Ovary (tissue), 9 donors: ENCODE data around the gene SOD1. TPM values are rescaled to one million over a fixed set of nuclear protein-coding genes. Genes with fewer than 3 reads are reported as not detected.
"Not testable (repeated sequence)": the region's sequence is repeated elsewhere in the genome, so short reads cannot be mapped to it uniquely, and the experiment has no call there.

Source experiments
- DNase-seq, 5 donors: peaks; one replicate each; pipeline ENCODE4 v3.0.0-alpha.2; 2019 to 2020
- H3K27ac ChIP-seq, 2 donors: fragments of 200-600 bp; one replicate each; pipeline versions ENCODE4 v1.5.1 to v1.8.0; 2019 to 2022
- H3K27me3 ChIP-seq: fragments of 200-600 bp; one replicate; pipeline ENCODE4 v1.8.0; 2022
- H3K36me3 ChIP-seq: fragments of 200-600 bp; sonication (generic); one replicate; pipeline ENCODE4 v1.5.1; 2019
- H3K4me1 ChIP-seq: one replicate; pipeline ENCODE4 v1.8.1; 2013; ENCODE audit warnings: mild to moderate bottlenecking, moderate library complexity; ENCODE audit not compliant: insufficient read depth
- H3K4me3 ChIP-seq: fragments of 200-600 bp; sonication (generic); one replicate; pipeline ENCODE4 v1.5.1; 2017
- H3K9me3 ChIP-seq, 2 donors: fragments of 200-600 bp in 1 of 2; sonication (generic) in 1 of 2; one replicate each; pipeline versions ENCODE4 v1.5.1 to v1.8.1; 2013 to 2019; ENCODE audit warnings: mild to moderate bottlenecking in 1 of 2, moderate library complexity in 1 of 2
- EP300 ChIP-seq: sonication (generic); formaldehyde crosslinking; IDR thresholded peaks from one replicate; pipeline ENCODE4 v1.6.1; 2017; ENCODE audit warnings: antibody characterized with exemption
- POLR2A ChIP-seq: fragments of 450-650 bp; IDR thresholded peaks from one replicate; pipeline ENCODE4 v1.6.1; 2017; ENCODE audit warnings: antibody characterized with exemption, mild to moderate bottlenecking, moderate library complexity
- WGBS, 3 donors: extraction: QIAGEN DNeasy Blood & Tissue Kit in 1 of 3; methylation state at CpG; one replicate each; pipeline versions ENCODE4 v1.1.5 to v1.1.7; 2013 to 2017; 5-methylcytosine and 5-hydroxymethylcytosine counted together
- intact Hi-C, 4 donors: fragments of 100-400 bp; cut with DNase I; formaldehyde crosslinking; loops; one replicate each; pipeline versions ENCODE4 v1.11.0 to v1.15.1; 2022 to 2023
- polyA plus RNA-seq, 2 donors: library from polyadenylated mRNA; stranded (reverse); fragments of 200-250 nt in 1 of 2; fragments of 350-450 nt in 1 of 2; fragmentation: Illumina TruSeq in 1 of 2; extraction: RNeasy Lipid Tissue Mini Kit (QIAGEN cat#74804) in 1 of 2; gene quantifications; one replicate each; pipeline ENCODE4 v1.2.3, GENCODE V29; 2013 to 2014
- total RNA-seq, 7 donors: library from RNA; depleted of rRNA in 2 of 7; stranded (reverse); fragments of >200 nt in 2 of 7; fragmentation: NEBNext Ultra II Directional in 3 of 7; extraction: Animal tissue kit (Norgen Biotek cat#: 25700) in 3 of 7; gene quantifications; one replicate each; pipeline versions ENCODE4 v1.1.0 to v1.2.4, GENCODE V29; 2016 to 2023
- TF ChIP-seq, protein P1 (sequence below), 3 donors: fragments of 450-650 bp in 2 of 3; fragments of 200-600 bp in 1 of 3; IDR thresholded peaks; one replicate each; pipeline versions ENCODE4 v1.5.1 to v1.8.0; 2016 to 2022; ENCODE audit warnings: antibody characterized with exemption in 3 of 3, mild to moderate bottlenecking in 1 of 3
- donor health status: DM: no; HTN: no; CAD: no; lungs with moderate emphysema.
- donor health status: DM: no; HTN: no; CAD: no.
- donor health status: Bipolar disorder and iron deficiency.
- donor health status: DM: yes; HTN: yes; CAD: no.
- donor health status: DM: no; HTN: no; CAD: no.
- donor health status: DM: yes; HTN: yes; CAD: no.

Gene SOD1
- total and polyA plus RNA-seq, 9 donors = 175 to 451 (median 240) TPM

DNA sequence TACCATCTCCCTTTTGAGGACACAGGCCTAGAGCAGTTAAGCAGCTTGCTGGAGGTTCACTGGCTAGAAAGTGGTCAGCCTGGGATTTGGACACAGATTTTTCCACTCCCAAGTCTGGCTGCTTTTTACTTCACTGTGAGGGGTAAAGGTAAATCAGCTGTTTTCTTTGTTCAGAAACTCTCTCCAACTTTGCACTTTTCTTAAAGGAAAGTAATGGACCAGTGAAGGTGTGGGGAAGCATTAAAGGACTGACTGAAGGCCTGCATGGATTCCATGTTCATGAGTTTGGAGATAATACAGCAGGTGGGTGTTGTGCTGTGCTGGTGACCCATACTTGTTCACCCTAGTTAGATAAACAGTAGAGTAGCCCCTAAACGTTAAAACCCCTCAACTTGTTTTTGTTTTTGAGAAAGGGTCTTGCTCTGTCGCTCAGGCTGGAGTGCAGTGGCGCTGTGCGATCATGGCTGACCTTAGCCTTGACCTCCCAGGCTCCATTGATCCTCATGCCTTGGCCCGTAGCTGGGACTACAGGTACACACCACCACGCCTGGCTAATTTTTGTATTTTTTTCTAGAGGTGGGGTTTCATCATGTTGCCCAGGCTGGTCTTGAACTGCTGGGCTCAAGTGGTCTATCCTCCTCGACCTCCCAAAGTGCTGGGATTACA is 4.2 kb downstream of the SOD1 start:
- no peak overlapping the region for H3K4me3 ChIP-seq
- H3K4me1 ChIP-seq = peaks cover 20% of the 10 kb centered on the region
- H3K36me3 ChIP-seq = no peaks in the 10 kb centered on the region
- no peak for DNase-seq
- intact Hi-C loops = loop anchor here in 1 of 4 donors (10.0 kb wide), 1 partner anchor 71 kb away; the partner anchor contains the start of gene SCAF4
- H3K27me3 ChIP-seq = no peaks in the 10 kb centered on the region
- no peak overlapping the region for H3K27ac ChIP-seq
- H3K9me3 ChIP-seq = no peaks in the 10 kb centered on the region
- WGBS, 3 donors = 78 to 84% (median 83%) methylated on average over 7 of the region's 7 CpGs
- TF ChIP-seq, protein P1, sequence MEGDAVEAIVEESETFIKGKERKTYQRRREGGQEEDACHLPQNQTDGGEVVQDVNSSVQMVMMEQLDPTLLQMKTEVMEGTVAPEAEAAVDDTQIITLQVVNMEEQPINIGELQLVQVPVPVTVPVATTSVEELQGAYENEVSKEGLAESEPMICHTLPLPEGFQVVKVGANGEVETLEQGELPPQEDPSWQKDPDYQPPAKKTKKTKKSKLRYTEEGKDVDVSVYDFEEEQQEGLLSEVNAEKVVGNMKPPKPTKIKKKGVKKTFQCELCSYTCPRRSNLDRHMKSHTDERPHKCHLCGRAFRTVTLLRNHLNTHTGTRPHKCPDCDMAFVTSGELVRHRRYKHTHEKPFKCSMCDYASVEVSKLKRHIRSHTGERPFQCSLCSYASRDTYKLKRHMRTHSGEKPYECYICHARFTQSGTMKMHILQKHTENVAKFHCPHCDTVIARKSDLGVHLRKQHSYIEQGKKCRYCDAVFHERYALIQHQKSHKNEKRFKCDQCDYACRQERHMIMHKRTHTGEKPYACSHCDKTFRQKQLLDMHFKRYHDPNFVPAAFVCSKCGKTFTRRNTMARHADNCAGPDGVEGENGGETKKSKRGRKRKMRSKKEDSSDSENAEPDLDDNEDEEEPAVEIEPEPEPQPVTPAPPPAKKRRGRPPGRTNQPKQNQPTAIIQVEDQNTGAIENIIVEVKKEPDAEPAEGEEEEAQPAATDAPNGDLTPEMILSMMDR (IDR thresholded peaks at IDR 0.05) = no peak
- TF ChIP-seq EP300 (no peak), POLR2A (no peak)

DNA sequence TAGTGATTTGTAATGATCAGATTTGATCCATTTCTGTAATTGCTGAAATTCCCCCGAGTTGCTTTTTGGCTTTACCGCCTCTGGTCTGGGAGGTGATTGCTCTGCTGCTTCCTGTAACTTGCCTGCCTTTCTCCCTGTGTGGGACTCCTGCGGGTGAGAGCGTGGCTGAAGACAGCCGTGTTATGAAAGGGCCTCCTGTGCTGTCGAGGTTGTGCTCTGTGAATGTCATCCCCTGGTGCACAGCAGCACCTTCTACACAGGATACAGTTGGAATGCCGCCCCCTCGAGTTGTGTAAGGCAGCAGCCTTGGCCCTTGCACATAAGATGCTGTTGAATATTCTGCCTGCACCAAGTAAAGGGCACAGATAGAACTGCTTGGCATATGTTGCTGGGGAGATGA is 5.9 kb downstream of the SOD1 start:
- 48 to 66% (median 53%) methylated on average over 8 of the region's 8 CpGs for WGBS, 3 donors
- TF ChIP-seq, protein P1 (IDR thresholded peaks at IDR 0.05) = no peak
- TF ChIP-seq EP300 = no peak
- TF ChIP-seq POLR2A = no peak
- intact Hi-C loops = loop anchor here in 2 of 4 donors (5.0 to 10.0 kb wide), 2 partner anchors 67 to 69 kb away; partner anchors contain the start of gene SCAF4 (in 2 of the 2)
- peaks cover 20% of the 10 kb centered on the region for H3K4me1 ChIP-seq
- H3K27ac ChIP-seq = no peak overlapping the region
- H3K36me3 ChIP-seq = no peaks in the 10 kb centered on the region
- H3K4me3 ChIP-seq = no peak overlapping the region
- no peaks in the 10 kb centered on the region for H3K27me3 ChIP-seq
- DNase-seq = no peak
- H3K9me3 ChIP-seq = no peaks in the 10 kb centered on the region

DNA sequence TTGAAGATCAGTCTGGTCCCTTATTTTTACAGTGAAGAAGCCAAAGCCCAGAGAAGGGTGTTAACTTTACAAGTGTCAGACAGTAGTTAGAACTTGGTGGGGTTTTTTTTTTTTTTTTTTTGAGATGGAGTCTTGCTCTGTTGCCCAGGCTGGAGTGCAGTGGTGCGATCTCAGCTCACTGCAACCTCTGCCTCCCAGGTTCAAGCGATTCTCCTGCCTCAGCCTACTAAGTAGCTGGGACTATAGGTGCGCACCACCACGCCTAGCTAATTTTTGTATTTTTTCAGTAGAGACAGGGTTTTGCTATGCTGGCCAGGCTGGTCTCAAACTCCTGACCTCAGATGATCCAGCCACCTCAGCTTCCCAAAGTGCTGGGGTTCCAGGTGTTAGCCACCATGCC is 6.4 kb downstream of the SOD1 start:
- not testable (repeated sequence) for H3K4me3 ChIP-seq, H3K9me3 ChIP-seq, H3K27ac ChIP-seq, H3K27me3 ChIP-seq, DNase-seq, H3K36me3 ChIP-seq
- intact Hi-C loops = loop anchor here in 2 of 4 donors (5.0 to 10.0 kb wide), 2 partner anchors 66 to 69 kb away; partner anchors contain the start of gene SCAF4 (in 2 of the 2)
- 82 to 93% (median 90%) methylated on average over 4 of the region's 4 CpGs for WGBS, 3 donors
- peaks cover 20% of the 10 kb centered on the region for H3K4me1 ChIP-seq

DNA sequence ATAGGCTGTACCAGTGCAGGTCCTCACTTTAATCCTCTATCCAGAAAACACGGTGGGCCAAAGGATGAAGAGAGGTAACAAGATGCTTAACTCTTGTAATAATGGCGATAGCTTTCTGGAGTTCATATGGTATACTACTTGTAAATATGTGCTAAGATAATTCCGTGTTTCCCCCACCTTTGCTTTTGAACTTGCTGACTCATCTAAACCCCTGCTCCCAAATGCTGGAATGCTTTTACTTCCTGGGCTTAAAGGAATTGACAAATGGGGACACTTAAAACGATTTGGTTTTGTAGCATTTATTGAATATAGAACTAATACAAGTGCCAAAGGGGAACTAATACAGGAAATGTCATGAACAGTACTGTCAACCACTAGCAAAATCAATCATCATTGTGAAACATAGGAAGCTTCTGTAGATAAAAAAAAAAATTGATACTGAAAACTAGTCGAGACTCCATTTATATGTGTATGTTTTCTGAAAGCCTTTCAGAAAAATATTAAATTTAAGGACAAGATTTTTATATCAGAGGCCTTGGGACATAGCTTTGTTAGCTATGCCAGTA is 7.0 kb downstream of the SOD1 start:
- peaks cover 18% of the 10 kb centered on the region for H3K4me1 ChIP-seq
- no peak for DNase-seq
- no peak overlapping the region for H3K4me3 ChIP-seq
- 63 to 74% (median 66%) methylated on average over 5 of the region's 5 CpGs for WGBS, 3 donors
- no peak for TF ChIP-seq POLR2A
- no peaks in the 10 kb centered on the region for H3K9me3 ChIP-seq
- H3K36me3 ChIP-seq = no peaks in the 10 kb centered on the region
- intact Hi-C loops = loop anchor here in 2 of 4 donors (5.0 to 10.0 kb wide), 2 partner anchors 66 to 68 kb away; partner anchors contain the start of gene SCAF4 (in 2 of the 2)
- no peak overlapping the region for H3K27ac ChIP-seq
- no peaks in the 10 kb centered on the region for H3K27me3 ChIP-seq

DNA sequence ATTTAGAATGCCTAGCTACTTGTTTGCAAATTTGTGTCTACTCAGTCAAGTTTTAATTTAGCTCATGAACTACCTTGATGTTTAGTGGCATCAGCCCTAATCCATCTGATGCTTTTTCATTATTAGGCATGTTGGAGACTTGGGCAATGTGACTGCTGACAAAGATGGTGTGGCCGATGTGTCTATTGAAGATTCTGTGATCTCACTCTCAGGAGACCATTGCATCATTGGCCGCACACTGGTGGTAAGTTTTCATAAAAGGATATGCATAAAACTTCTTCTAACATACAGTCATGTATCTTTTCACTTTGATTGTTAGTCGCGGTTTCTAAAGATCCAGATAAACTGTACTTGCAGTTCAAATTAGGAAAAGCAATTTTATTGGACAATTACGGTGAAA is 7.6 kb downstream of the SOD1 start:
- DNase-seq = no peak
- Histone ChIP-seq H3K4me3 (no peak overlapping the region), H3K4me1 (peaks cover 15% of the 10 kb centered on the region), H3K27me3 (no peaks in the 10 kb centered on the region), H3K27ac (no peak overlapping the region), H3K36me3 (no peaks in the 10 kb centered on the region), H3K9me3 (no peaks in the 10 kb centered on the region)
- TF ChIP-seq EP300 (no peak), POLR2A (no peak)
- TF ChIP-seq, protein P1 (IDR thresholded peaks at IDR 0.05) = no peak
- 74 to 78% (median 75%) methylated on average over 5 of the region's 5 CpGs for WGBS, 3 donors
- intact Hi-C loops = loop anchor here in 2 of 4 donors (5.0 to 10.0 kb wide), 2 partner anchors 65 to 68 kb away; partner anchors contain the start of gene SCAF4 (in 2 of the 2)
